Kasumi-1 (cell line): ENCODE data around the gene GRIA3.

Source experiments
- DNase-seq, 2 experiments: peaks; one replicate each; lab custom pipeline; 2025; lab: John Stamatoyannopoulos, UW

GRIA3 gene

DNA sequence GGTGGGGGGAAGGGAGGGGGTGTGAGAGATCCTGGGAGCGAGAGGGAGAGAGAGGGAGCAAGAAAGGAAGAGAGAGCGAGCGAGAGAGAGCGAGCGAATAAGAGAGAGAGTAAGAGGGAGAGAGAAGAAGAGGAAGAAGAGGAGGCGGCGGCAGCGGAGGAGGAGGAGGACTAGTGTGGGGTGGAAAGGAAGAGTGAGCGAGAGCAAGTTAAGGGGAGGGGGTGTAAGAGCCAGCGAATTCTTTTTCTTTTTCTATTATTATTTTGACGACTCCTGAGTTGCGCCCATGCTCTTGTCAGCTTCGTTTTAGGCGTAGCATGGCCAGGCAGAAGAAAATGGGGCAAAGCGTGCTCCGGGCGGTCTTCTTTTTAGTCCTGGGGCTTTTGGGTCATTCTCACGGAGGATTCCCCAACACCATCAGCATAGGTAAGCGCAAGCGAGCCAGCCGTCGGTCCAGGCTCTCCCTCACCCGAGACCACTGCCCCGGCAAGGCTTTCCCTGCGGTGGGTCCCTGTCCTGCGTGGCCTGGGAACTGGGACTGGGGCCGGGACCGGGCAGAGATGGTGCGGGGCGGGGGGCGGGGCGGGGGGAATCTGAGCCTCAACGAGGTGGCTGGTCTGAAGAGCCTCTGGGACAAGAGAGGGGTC, at the start of gene GRIA3:
Gene GRIA3, plus strand, starts transcription at position 60 of the 647 bp plus-strand sequence. Its CDS starts 258 bp downstream, at position 318.
- DNase-seq: no peak

DNA sequence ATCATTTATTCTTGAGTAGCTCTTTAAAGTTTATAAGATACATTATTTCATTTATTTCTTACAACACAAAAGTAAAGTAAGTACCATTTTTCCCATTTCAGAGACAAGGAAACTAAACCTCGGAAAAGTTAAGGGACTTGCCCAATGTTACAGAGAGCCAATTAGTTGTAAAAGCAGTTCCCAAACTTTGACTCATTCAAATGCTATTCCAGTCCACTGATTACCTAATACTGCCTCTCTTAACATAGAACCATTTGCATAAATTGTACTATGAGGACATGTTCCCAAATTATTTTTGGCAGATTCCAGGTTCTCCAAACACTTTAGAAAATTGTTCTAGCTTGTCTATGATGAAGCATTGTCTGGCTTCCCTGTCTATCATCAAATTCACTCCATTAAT, 45.6 kb upstream of the GRIA3 start:
- DNase-seq: no peak

DNA sequence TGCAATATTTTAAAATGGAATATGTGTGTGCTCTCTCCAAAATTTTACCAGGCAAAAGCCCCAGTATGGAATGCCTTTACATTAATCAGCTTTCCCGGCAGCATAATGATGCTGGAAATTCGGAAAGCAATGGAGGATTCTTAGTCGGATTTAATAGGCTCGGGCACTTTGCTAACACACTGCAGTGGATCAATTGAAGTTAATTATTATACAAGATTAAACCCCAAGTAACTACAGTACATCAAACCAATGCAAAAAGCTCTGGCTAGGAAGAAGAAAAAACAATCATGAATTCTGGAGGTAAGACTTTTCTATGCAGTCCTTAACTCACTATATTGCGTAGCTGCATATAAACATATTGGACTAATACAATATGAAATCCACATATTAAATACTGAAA, 43.6 kb upstream of the GRIA3 start:
- no peak for DNase-seq

DNA sequence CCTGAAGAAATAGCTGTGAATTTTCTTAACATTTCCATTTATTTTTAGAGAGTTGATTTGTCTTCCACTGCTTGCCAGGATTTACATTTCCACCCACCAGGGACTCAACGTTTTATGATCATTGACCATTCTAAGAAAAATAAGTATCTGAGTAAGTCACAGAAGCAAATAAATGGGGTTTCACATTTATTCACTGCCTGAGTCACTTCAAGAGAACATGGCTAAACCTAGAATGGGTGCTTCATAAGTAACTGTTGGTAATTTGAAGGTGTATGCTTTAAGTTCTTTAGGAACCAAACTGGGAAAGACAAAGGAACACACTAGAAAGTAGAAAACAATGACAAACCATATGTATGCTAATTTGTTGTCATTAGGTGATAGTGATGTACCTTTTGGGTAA, 43.2 kb upstream of the GRIA3 start:
- no peak for DNase-seq

DNA sequence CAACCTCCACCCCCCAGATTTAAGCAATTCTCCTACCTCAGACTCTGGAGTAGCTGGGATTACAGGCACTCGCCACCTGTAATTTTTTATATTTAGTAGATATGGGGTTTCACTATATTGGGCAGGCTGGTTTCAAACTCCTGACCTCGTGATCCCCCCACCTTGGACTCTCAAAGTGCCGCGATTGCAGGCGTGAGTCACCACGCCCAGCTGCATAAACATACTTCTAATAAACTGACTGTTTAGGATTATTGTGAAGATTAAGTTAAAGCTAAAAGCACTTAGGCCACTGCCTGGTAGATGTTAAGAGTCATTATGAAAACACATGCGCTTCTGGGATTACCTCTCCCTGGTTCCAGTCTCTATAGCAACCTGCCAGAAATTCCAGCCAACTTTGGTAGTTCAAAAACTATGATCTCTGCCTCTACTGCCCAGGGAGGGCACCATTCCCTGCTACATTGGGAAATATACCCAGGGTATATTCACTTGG, 30.2 kb upstream of the GRIA3 start:
- DNase-seq: no peak

DNA sequence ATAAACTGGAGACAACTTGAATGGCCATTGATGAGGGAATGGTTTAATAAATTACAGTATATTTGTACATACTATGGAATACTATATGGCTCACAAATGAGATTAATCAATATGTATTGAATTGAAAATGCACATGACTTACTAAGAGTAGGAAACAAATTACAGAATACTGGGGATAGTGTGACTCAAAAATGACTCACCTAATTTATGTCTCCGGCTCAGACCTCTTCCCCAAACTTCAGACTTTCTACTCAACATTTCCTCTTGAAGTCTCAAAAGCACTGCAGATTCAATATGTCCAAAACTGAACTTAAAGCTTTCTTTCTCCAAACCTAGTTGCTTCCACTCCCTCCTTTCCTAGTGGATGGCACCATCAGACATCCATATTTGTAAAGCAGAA, 28.8 kb upstream of the GRIA3 start:
- no peak for DNase-seq

DNA sequence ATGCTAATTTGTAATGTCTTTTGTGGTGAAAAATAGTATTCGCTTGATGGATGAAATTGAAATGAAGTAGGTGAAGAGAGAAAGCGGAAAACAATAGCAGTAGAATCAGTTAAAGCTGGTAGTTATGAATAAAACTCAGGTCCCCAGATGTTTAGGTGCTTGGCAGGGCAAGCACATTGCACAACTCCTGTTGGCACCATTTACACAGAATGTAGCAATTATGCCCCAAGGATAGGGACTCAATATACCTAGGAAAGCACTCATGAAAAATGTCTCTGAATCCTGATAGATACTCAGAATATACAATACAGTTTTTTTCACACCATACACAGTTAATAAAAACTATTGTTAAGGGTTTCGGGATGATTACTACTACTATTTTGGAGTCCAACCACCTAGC, 26.5 kb upstream of the GRIA3 start:
- DNase-seq: no peak

DNA sequence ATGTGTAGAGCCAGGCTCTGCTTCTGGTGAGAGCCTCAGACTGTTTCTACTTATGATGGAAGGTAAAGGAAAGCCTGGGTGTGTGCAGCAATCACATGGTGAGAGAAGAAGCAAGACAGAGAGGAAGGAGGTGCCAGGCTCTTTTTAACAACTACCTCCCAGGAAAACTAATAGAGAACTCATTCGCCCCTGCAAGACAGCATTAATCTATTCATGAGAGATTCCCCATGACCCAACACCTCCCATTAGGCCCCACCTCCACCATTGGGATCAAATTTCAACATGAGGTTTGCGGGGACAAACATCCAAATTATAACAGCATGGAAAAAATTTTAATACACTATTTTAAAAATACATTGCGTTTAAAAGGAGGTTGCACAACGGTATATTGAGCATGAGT, 24.7 kb upstream of the GRIA3 start:
- DNase-seq: no peak

DNA sequence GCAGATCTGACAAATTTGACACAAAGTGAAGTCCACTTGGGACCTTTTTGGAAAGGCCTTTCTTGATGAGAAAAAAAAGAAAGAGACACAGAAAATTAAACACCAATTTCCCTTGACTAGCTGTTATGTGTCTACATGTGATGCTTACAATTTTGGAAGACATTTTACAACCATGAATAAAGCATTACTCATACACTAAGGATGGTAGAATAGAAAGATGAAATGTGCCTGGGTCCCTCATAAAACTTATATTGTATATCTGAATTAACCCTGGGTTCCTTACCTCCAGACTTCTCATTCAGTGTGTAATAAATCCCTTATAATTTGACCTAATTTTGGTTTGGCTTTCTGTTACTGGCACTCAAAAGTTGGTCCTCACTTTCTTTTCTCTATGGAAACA, 16.5 kb upstream of the GRIA3 start:
- no peak for DNase-seq

DNA sequence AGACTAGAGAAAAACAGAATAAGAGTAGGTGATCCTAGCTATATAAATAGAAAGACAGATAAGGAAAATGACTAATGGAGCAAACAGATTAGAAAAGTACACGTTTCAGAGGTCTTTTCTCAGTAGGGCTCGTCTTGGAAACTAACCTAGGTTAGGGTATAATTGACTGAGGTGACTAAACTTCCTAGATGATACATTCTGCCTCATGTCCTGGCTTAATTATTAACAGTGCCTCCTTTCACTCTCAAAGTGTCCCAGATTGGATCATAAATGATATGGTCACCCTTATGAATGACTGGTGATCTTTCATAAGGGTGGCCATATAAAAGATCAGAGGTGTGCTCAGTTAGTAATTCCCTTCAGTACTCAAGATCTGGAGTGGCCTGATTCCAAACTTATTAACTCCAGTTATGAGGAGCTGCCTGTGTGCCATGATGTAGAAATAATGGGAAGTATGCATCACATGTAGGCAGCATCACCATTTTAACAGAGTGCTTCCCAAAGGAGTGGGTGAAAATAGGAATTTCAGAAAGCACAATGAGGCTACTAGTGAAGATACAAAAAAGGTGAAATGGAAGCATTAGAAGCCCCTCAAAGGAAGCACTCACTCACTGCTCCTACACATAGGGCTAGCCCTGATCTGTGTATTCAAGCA, 14.7 kb upstream of the GRIA3 start:
- no peak for DNase-seq

DNA sequence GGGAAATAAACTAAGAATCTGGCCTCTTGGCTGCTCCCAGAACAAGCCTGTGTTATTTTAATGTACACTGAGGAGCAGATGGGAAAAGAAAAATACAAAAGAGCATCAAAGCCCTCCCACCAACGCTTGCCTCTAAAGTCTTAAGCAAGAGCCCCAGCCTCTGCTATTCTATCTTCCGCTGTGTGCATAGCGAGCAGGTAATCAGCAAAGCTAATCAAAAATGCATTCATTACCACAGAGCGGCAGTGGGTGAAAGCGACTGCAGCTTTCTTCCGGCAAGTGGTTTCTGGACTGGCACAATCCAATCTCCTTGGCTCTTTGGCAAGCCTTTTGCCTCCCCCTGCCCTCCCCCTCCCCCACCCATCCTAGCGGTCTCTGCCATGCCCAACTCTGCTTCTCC, 13.5 kb upstream of the GRIA3 start:
- no peak for DNase-seq

DNA sequence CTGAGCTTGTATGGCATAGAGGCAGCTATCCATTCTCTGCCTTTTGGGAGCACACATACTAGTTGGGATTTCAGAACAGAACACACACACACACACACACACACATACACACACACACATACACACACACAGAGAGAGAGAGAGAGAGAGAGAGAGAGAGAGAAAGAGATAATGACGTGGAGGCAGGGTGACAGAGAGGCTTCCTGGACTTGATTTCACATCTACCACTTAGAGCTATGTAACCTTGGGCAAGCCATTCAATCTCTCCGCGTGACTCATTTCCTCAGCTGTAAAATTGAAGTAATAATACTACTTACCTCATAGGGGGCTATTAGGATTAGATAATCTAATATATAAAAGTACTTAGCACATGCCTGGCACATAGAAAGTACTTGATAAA, 12.3 kb upstream of the GRIA3 start:
- no peak for DNase-seq

DNA sequence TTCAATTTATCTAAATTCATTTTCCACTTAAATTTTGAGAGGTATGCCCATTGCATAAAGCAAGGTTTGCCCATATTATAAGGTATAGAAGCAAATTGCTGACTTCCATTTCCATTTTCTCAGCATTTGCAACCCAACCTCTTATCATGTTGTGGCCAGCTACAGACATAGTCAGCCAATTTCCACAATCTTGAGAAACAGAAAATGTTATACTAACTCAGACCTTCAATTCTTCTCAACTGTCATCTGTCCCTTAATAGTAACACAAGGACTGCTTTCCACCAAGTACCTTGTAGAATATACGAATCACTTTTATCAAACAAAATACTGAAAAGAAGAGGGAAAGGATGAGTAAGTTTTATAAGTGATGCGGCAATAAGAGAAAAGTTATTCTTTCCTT, 11.2 kb upstream of the GRIA3 start:
- DNase-seq: no peak

DNA sequence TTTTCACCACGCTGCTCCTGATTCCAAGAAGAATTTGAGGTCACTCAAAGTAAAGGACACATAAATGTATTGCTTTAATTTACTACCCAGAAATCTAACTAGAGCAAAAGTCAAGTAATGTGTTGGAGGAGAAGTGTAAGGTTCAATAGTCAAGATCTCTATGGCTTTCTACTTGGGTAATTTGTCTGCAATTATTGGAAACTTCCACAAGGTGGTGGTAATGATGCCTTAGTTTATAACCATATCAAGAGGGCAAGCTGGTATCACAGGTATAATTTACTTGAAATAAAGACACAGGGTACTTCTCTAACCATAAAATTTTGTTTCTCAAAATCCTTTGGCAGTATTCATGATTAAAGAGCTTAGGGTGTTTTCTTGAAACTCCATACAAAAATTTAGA, 10.2 kb upstream of the GRIA3 start:
- peak; percentile 25 to 36 for DNase-seq

DNA sequence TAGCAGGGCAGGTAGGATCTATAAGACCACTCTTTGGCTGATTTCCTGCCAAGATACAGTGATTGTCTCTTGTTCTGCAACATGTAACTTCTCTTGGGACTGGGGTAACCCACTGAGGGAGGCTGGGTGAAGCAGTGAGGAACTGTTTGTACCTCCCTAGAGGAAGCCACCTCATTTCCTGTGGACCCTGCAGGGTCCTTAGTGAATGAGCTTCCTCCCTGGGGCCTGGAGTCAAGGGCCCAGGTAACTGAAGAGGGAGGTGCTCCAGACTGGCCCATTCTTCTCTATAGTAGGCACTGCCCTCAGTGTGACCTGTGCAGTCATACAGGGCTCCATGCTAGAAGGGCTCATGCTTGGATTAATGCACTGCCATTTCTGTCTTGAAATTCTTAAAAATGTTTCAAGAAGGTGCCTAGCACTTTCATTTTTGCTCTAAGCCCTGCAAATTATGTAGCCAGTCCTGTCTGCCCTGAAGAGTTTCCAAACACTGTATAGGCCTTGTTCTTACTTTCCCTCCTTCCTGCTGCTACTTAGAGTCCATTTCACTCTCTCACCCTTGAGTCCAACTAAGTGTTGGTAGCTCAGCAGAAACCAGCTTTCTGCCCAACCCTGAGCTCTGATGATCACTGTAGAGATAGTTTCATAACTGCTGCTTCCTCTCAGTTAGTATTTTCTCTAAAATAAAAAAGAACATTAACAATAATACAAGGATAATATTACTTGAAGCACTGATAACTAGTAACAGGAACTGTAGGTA, 8.5 kb upstream of the GRIA3 start:
- DNase-seq: no peak

DNA sequence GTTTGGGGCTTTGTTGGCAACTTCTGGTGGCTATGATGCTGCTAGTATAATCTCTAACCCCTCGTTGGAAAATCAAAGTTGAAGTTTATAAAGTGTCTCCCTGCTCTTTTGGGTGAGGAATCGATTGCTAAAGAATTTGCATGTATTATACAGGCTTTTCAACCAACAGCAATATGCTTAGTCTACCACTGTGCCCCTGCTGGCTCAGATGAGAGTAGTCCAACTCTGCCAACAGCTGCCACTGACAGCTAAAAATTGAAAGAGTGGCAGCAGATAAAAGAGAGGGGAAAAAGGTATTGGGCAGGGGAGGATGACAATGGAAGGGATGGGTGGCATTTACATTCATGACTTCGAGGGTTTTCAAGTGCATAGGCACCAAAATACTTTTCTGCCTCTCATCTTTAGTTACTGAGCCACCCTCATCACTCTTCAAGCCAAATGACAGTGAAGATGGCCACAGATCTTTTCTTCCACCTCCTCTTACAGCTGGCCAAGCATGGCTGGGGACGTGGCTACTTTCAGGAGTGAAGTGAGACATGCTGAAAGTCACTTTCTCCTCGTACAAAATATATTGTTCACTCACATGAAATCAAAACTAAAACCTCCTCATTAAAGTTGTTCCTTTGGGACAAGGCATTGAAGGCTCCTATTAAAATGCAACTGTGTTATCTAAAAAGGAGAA, 2.7 kb upstream of the GRIA3 start:
- DNase-seq: no peak

DNA sequence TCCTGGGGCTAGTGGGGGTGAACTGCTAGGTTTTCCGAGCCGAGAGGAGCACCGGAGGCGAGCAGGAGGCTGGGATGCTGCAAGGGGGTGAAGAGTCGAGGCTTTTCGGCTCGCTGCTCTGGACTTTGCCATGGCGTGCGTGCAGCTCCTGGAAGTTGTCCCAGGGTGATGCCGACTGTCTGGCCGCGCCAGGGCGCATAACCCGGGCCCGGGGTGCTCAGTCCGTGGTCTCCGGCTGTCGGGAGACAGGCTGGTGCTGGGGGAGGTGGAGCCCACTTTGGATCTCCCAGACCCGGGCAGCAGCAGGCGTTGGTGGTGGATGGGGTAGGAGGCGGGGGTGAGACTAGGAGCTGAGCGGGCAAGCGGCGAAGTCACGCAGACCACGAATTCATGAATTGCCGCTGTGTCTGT, 793 bp downstream of the GRIA3 start:
- no peak for DNase-seq

DNA sequence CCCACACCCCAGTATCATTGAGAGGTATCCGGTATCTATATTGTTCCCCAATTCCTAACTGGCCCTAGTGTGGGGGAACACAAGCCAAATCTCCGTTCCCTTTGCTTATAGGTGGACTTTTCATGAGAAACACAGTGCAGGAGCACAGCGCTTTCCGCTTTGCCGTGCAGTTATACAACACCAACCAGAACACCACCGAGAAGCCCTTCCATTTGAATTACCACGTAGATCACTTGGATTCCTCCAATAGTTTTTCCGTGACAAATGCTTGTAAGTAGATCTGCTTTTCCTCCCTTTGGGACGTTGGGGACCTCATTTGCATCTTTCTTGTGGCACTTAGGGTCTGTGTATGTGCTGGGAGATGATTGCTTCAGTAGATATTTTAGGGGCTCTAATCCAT, 1.6 kb downstream of the GRIA3 start:
- DNase-seq: no peak

DNA sequence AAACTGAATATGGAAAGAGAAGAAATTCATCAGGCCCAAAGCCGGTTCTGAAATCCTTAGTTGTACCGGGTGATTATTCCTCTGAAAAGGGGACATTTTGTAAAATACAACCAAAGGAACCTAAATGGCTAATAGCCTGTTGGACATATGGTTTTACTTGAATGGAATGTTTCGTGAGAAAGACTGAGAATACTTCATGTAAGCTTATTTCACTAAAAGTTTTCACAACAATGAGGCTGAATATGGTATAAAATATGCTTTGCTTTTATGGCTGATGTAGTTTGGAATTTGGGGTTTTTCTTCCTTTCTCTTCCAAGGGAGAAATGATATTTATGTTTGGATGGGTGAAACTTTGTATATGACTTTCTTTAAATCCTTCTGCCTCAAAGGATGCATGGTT, 2.7 kb downstream of the GRIA3 start:
- DNase-seq: no peak

DNA sequence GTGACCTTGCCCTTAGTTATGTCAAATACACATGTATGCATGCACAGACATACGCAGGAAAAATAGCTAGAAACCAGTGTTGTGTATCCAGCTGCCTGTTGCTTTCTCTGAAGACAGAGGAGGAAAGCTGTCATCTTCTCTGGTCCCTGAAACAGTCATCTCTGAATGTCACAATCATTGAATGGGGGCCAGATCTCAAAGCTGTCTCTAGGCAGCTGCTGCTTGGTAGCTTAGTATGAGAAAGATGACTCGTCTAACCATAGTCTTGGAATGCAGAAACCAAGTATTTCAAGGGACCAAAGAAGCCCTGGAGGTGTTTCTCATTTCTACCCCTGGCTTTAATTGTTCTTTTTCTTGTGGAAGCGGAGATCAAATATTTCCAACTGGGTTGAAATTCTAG, 4.0 kb downstream of the GRIA3 start:
- DNase-seq: no peak

DNA sequence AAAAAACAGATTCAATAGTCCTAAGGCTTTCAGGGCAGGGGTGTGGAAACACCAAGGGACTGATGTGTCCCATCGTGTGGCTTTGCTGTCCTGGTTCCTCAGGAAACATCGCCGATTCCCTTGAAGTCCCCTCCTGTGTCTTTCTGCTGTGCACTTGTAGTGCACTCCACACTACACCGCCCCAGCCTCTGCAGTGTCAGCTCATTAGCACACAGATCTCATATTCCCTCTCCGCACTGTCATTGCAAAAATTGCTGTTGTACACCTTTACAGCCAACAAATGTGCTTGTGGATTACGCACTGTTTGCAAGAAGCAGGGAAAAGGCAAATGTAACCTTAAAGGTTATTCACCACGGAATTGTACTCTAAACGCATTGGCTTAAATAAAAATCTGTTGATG, 5.3 kb downstream of the GRIA3 start:
- DNase-seq: no peak

DNA sequence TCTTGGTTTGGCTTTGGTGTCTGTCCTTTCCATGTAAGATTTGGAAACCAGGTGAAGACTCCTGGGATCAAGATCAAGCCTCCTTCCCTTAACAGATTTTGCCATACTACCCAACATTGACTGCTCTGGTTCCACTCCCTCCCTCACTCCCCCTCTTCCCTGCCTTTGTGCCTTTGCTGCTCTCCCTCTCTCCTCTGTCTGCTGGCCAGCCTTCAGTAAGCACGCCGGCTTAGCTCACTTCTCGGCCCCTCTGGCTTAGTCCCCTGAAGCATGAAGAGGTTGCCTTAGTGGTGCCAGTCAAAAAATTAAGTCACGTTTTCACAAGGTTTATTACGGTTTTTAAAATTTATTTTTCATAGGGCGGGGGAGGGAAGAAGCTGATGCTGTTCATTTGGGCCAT, 6.0 kb downstream of the GRIA3 start:
- DNase-seq: no peak

DNA sequence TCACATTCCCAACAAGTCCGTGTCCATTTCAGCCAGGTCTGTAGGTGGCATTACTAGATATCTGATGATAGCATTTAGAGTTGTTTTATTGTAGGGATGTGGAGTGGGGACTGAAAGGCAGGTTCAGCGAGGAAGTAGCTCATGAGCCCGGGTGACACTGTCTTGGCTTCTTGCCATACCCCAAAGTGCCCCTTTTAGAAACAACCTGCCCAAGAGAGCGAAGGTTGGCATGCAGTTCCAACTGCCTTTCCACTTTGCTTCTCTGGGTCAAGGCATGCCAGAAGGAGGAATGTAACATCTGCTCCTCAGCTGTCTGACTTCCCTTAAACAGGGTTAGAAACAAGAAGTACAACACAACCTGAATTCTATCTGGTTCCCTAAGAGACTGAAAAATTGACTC, 9.0 kb downstream of the GRIA3 start:
- no peak for DNase-seq
